ENCODE measurements around the gene STAC3.

STAC3 gene

DNA sequence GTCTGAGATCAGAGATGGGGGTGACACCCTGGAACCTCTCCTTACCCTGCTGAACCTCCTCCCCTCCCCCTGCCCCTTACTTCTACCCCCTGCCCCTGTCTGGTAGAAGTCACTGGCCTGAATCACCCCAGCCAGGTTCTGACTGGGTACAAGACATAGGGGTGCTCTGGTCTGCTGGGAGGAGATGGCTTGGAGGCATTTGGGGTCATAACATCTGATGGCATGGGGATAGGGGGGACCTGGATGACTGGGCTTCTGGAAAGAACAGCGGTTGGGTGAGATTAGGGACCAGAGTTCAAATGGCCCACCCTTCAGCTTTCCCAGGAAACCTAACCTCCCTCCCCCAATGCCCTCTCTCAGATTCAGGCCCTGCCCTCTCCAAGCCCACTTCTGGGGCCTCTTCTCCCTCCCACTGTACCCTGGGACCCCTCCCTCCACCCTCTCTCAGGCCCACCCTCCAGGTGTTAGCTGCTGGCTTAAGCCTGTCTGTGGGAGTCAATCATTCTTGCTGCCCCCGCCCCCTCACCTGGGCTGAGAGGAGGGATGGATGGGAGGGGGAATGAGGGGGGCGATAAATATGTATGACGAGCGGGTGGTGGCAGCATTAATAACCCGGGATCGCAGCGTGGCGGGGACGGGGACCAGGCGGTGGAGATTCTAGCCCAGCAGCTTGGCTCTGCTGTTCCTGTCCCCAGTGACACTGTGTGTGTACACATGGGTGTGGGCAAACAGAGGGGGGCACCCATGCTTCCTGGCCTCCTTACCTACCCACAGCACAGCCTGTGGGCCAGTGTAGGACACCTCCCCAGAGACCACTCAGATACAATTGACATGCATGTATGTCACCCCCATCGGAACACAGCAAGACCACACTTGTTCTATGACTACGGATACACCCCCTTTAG lies 28.4 kb downstream of the STAC3 start:
- DNase-seq, result no peak

DNA sequence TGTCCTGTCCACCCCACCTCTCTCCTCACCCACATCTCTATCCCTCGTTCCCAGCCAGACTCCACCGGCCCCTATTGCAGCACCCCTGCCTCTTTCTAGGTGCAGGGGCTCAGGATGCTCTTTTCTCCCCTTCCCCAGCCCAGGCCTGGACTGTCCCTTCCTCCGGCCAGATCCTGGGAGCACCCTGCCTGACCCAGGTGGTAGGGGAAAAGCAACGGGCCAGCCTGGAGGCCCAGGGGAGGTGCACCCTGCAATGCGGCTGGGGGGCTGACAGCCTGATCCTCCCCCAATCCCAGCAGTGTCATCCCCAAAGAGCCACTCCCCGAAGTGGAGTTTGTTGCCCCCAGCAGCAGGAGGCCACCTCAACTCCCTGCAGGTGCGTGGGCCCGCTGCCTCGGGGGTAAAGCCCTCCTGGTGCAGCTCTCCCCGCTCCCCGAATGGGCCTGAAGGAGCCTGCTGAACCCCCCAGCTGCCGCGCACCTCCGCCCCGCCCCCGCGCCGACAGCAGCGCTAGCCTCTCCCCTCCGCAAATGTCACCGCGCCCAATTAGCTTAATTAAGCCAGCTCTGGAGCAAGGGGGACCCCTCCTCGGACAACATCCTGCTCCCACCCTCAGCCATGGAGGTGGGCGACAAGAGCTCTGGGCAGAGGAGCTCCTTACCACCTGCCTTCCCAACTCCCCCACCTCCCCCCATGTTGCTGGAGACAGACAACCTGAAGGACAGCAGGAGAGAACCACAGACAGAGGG lies 29.6 kb downstream of the STAC3 start:
- no peak for DNase-seq

DNA sequence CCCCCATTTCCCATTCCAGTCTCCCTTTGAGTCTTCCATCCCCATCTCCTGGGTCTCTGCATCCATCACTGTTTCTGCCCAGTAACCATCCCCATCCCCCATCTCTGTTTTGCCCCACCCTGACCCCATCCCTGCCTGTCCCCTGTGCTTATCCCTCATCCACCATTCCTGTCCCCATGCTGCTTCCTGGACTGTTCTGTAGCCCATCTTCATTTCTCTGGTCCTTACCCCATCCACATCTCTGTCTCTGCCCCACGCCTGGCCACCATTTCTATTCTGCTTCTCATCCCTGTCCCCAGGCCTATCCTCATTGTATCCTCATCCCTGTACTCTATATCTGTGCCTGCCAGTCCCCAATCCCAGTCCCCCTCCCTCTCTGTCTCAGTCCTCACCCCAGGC lies 30.2 kb downstream of the STAC3 start:
- no peak for DNase-seq

DNA sequence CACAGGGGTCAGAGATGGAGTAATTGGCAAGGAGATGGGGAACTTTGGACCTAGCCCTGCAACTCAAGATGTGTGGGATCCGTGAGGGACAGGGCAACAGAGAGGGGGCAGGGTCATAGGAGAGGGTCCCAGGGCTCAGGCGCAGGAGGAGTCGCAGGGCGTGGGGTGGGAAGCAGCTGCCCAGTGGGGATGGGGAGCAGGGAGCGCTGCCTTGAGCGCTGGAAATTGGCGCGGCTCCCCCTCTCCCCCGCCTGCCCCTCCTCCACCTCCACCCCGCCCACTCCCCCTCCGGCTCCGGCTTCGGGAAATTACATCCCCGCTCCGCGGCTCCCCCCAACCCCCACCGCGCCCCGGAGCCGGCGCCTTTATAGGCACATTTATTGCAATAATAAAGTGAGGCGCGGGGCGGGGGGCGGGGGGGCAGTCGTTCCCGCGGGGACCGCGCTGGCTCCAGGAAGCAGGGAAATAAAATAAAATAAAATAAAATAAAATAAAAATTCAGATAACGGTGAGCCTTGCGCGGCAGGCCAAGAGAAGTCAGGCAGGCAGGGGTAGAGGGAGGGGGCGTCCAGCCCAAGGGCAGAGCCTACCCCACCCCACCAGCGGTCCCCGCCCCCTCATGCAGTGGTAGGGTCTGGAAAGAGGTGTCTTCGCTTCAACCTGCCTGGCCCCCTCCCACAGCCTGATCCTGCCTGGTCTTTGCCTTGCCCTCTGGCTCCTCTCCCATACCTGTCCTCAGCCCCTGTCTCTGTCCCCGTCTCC lies 30.8 kb downstream of the STAC3 start:
- no peak for DNase-seq

DNA sequence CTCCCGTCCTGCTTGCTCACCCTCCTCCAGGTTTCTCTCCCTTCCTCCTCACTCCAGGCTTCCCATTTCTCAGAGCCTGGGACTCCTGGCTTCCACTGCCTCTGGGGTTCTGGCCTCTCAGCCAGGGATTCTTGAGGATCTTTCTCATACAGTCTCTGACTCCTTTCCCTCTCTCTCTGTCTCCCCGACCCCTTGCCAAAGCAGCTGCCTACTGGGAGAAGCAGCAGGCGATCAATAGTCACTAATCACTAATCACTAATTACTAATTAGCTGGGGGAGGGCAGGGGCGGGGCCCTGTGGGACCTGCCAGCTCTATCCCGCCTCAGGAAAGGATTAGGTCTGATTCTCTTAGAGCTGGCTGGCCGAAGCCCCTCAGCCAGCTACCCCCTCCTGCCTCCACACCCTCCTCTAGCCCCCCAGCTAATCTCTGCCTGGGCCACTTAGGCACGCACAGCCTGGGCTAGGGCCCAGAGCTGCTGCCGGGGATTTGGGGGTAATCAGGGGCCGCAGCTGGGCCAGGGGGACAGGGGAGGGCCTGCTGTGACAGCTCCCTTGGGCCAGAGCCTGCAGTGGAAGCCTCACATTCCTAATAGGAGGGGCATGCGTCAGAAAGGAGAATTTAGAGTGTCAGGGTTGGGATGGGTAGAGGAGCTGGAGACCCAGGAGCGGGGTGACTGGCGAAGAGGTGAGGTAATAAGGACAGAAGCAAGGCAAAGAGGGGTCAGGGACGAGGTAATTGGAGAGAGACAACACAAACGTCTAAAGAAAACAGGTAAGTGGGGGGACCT lies 31.6 kb downstream of the STAC3 start:
- DNase-seq, result no peak

DNA sequence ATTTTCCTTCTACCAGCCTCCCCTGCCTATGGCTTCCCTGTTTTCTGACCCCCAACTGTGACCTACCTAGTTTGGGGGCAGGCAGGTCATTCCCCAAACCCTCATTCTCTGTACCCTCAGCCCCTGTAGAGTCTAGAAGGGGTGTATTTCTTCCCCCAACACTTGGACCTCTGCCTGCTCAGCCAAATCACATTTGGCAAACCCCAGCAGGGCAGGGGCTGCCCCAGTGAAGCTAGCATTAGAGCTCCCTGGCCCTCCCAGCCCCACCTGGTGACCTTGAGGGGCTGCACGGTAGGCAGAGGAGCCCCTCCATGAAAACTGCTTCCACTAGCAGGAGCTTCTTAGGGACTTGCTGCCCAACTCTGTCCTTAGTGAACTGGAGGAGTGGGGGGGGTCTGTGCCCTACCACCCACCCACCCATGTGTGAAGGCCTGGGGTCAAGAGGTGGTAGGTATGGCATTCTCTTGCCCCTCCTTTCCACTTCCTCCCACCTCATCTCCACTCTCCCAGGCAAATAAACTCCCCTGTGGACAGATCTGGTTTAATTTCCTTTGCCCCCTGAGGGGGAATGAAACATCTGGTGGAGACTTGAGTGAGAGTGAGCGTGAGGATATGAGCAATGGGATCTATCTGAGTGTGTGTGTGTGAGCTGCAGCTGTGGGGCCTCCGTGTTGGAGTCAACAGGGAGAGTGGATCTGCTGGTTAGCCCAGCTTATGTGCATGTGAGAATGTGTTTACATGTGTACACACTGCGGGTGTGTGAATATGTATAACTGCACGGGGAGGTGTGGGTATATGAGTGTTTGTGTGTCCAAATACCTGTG lies 32.7 kb downstream of the STAC3 start:
- no peak for DNase-seq

DNA sequence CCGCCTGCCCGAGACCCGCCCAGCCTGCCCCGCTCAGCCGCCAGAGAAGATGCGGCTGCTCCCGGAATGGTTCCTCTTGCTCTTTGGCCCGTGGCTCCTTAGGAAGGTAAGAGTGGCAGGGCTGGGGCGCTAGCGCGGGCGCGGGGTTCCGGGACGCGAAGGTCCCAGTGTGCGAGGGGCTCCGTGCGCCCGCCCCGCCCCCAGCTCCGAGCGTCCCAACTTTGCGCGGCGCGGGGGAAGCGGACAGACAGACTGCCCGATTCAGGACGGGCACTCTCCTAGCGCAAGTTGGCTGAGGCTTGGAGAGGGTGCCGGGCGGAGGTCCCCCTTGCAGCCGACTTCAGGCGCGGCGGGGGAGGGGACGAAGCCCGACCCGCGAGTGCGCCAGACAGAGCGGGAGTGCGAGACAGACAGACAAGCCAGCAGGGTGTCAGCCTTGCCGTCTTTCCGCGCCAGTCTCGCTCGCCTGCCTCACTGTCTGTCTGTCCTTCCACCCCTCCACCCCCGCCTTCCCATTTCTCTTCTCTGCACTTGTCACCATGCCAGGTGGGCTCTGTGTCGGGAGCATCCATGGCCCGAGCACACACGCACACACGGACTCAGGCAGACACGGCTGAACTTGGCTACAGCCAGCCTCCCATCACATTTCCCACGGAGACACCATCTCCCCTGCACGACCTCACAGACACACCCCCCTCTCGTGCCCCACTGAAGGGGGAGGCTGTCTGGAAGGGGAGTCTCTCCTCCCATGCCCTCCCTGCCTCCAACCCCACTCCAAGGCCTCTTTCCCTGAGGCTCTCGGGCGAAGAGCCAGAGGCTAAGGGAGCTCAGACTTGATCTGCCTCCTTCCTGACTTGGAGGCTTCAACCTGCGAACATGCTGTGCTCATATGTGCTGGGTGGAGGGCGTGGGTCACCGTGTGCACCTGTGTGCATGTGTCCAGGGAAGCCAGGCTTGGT lies 33.8 kb downstream of the STAC3 start:
- peak; percentile 47 for DNase-seq

DNA sequence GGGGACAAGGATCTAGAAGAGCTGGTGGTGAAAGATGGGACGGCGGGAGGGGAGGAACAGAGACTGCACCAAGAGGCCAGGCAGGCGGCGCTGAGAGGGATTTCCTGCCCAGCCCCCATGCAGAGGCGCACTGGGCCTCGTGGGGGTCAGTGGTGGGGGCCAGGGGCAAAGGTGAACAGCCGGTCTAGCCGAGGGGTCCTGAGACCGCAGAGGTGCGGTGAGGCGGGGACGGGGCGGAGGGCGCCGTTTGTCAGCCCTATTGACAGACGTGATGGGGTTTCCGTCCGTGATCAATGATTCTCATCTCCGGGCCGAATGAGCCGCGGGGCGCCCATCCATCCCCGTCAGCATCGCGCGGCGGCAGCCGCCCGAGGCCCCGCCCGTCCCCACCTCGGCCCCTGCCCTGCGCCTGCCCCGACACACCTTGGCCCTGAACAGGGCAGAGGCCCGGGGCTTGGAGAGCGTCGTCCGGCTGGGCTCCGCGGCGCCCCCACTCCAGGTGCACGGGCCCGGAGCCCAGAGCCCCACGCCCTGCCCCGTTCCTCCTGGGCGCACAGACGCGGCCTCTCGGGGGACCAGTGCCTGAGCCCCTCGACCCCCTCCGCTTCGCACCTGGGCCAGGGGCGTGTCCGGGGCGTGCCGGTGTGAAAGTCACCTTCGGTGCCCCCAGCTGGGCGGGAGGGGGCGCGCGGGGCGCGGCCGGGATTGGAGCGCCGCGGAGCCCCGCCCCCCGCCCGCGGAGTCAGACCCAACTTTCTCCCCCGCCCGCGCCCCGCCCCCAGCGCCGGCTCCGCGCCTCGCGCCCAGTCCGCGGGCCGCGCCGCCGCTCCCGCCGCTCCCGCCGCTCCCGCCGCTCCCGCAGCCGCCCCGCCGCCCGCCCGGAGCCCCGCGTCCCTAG lies 34.7 kb downstream of the STAC3 start, which contains the start of gene NXPH4:
TSS of gene NXPH4 (plus strand) at position 781 of the 898 bp plus-strand sequence. CDS start 176 bp downstream, outside the sequence.
- DNase-seq, result peak; percentile 86

DNA sequence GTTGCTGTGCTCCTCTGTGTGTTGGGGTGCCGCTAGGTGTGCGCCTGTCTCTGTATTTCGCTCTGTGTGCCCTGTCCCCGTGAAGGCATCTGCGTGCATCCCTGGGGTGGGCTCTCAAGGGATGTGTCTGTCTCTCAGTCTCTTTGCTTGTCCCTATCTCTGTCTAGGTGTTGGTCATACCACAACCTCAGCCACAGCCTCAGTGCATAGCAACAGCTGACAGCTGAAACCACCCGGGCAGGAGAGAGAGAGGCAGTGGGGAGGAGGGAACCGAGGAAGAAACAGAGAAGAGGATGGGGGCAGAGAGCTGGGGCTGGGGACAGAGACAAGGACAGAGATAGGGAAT lies 35.3 kb downstream of the STAC3 start:
- peak; percentile 71 for DNase-seq

DNA sequence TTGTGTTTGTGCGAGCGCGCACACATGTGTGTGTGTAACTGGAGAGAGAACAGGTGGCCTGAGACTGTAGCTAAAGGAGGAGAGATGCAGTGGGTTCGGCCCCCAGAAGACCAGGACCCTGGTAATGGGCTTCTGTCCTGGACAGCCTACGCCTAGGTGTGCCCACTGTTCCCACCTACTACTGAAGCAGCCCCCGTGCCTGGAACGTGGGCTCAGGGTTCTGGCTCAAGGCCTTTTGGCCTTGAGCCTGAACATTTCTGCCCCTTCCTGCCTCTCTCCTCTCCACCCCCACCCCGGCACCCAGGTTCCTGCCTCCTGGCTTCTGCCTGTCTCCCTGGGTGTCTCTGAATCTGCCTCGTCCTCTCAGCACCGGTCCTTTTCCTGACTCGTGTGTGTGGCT lies 35.9 kb downstream of the STAC3 start:
- DNase-seq, result no peak

DNA sequence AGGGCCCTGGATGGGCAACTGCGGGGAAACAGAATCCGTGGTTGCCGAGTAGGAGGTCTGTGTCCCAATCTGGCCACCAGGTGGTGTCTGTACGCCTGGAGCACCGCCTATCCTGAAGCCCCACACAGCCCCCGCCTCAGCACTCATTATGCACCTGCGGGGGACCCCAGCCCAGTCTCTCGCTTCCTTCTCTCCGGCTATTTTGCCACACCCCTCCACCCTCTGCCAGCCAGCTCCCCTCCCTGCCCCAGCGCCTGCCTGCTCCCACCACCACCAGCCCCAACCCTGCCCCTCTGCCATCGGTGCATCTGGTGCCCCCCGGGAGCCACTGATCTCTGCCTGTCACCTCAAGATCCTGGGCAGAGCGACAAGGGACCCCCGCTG lies 36.6 kb downstream of the STAC3 start:
- DNase-seq, result peak; percentile 82

DNA sequence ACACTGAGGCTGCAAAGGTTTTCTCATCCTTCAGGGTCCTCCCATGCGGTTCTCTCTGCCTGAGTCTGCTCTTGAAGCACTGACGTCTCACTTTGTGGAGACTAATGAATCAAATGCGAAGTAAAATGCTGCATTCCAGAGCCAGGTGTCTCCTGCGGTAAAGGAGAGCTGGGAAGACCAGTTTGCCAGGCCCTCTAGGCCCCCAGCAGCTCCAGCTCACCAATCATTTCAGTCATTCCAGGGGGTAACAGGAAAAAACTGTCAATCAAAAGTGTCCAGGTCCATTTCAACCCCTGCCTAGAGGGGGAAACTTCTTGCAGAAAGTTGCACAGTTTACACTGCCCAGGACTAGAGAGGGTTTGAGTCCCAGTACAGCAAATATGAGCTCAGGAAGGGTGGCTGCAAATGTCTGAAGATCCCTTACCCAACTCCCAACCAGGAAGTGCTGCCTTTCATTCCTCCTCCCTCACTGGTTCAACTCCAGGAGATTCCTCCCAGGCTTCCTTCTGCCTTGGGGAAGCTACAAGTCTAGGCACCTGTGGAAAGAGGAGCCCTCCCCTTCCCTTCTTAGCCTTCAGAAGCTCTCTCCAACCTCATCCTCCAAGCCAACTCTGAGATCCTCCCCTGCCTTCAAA lies 37.1 kb downstream of the STAC3 start:
- no peak for DNase-seq

DNA sequence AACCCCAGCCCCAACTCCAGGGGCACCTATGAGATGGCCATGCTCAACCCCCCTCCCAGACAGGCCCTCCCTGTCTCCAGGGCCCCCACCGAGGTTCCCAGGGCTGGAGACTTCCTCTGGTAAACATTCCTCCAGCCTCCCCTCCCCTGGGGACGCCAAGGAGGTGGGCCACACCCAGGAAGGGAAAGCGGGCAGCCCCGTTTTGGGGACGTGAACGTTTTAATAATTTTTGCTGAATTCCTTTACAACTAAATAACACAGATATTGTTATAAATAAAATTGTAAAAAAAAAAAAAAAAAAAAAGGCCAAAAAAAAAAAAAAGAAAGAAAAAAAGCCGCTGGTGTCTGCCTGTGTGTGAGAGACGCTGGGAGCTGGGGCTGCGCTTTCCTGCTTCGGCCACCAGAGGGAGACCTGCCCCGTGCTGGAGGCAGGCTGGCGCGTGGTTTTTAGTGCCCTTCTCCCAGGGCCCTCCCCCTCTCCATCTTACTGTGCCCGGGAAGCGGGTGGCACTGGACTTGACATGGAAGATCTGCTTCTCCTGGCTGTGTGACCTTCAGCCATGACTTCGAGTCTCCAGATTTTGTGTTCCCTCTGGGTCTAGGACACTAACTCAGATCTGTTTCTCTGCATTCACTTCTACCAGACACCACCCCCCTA lies 37.8 kb downstream of the STAC3 start:
- peak; percentile 82 for DNase-seq

DNA sequence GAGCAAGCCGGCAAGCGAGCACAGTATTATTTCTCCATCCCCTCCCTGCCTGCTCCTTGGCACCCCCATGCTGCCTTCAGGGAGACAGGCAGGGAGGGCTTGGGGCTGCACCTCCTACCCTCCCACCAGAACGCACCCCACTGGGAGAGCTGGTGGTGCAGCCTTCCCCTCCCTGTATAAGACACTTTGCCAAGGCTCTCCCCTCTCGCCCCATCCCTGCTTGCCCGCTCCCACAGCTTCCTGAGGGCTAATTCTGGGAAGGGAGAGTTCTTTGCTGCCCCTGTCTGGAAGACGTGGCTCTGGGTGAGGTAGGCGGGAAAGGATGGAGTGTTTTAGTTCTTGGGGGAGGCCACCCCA lies 38.3 kb downstream of the STAC3 start:
- DNase-seq, result no peak

DNA sequence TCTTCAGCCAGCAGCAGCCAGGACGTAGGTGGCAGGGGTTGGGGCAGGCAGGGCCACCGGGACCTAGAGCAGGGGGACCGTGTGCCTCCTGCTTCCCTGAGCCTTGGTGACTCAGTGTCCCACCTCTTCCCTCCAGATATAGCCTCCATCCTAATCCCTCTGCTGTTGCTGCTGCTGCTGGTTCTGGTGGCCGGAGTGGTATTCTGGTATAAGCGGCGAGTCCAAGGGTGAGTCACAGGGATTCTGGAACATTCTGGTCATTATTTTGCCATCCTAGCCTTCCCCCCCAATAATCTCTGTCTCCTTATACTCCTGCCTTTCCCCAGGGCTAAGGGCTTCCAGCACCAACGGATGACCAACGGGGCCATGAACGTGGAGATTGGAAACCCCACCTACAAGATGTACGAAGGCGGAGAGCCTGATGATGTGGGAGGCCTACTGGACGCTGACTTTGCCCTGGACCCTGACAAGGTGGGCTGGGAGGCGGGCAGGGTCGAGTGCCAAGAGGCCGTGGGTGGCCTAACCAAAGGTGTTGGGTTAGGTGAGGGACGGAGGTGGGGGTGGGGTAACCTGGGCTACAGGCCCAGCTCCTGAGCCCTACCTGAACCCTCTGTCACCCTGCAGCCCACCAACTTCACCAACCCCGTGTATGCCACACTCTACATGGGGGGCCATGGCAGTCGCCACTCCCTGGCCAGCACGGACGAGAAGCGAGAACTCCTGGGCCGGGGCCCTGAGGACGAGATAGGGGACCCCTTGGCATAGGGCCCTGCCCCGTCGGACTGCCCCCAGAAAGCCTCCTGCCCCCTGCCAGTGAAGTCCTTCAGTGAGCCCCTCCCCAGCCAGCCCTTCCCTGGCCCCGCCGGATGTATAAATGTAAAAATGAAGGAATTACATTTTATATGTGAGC lies 38.9 kb downstream of the STAC3 start:
- no peak for DNase-seq

DNA sequence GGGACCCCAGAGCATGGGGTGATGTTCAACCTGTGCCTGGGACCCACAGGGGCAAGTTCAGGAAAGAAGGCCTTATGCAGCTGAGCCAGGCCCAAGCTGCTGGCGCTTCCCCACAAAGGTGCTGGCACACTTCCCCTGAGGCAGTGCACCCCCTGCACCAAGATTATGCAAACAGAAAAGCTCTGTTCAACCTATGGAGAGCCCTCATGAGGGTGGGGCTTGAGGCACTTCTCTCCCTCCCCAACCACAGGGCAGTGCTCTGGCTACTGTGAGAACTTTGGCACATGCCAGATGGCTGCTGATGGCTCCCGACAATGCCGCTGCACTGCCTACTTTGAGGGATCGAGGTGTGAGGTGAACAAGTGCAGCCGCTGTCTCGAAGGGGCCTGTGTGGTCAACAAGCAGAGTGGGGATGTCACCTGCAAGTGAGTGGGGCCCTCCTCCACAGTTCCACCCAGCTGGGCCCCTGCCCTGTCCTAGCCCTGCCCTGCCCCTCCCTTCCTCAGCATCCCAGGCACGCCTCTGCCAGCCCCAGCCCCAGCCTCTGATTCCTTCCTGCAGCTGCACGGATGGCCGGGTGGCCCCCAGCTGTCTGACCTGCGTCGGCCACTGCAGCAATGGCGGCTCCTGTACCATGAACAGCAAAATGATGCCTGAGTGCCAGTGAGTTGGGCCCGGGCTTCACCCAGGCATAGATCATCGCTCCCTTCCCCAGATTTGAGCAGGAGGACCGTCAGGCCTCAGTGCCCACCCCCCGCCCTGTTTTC lies 39.9 kb downstream of the STAC3 start:
- DNase-seq, result peak; percentile 83
